K562 (cell line): ENCODE data around the gene C2CD2. TPM values are rescaled to one million over a fixed set of nuclear protein-coding genes. Genes with fewer than 3 reads are reported as not detected.

Experiments used
- ARID3A ChIP-seq: IDR thresholded peaks from 2 replicates; pipeline ENCODE4 v1.6.1; 2012; ENCODE audit warnings: low read depth, low read length, improper control_type of control experiment, borderline replicate concordance
- BRD4 ChIP-seq: fragments of 200-600 bp; sonication (generic); IDR thresholded peaks from 2 replicates; pipeline ENCODE4 v1.6.1; 2017; ENCODE audit warnings: inconsistent platforms
- CHCHD3 ChIP-seq: fragments of 250-450 bp; sonication (Bioruptor Pico); IDR thresholded peaks from 2 replicates; pipeline ENCODE4 v2.1.2; 2022; ENCODE audit warnings: mild to moderate bottlenecking
- CREM ChIP-seq: IDR thresholded peaks from 2 replicates; pipeline ENCODE4 v1.6.1; 2014; ENCODE audit warnings: antibody characterized with exemption, low read depth
- GABPB1 ChIP-seq: sonication (generic); formaldehyde crosslinking; IDR thresholded peaks from 2 replicates; pipeline ENCODE4 v1.8.0; 2022; ENCODE audit warnings: mild to moderate bottlenecking, missing genetic modification reagents
- HMG20B ChIP-seq: fragments of 250-450 bp; sonication (Bioruptor Pico); IDR thresholded peaks from 2 replicates; pipeline ENCODE4 v1.5.0; 2021; ENCODE audit warnings: mild to moderate bottlenecking
- JUNB ChIP-seq: fragments of 450-650 bp; formaldehyde crosslinking; conservative IDR thresholded peaks from 2 replicates; pipeline ENCODE4 v1.4.0; 2020; ENCODE audit warnings: mild to moderate bottlenecking
- L3MBTL2 ChIP-seq: fragments of 450-650 bp; IDR thresholded peaks from 2 replicates; pipeline ENCODE4 v1.6.1; 2016; ENCODE audit warnings: mild to moderate bottlenecking, moderate library complexity
- NELFE ChIP-seq: IDR thresholded peaks from 2 replicates; pipeline ENCODE4 v1.6.1; 2011; ENCODE audit warnings: mild to moderate bottlenecking; ENCODE audit not compliant: insufficient read depth, insufficient read length
- NFIC ChIP-seq: fragments of 450-650 bp; IDR thresholded peaks from 2 replicates; pipeline ENCODE4 v1.6.1; 2017; ENCODE audit warnings: mild to moderate bottlenecking, inconsistent platforms
- SIX5 ChIP-seq, 2 experiments: IDR thresholded peaks; 2 replicates each; pipeline ENCODE4 v1.6.1; 2011; ENCODE audit warnings: low read length in 2 of 2, borderline replicate concordance in 1 of 2, low read depth in 1 of 2, mild to moderate bottlenecking in 1 of 2, moderate library complexity in 1 of 2; ENCODE audit not compliant: insufficient read depth in 1 of 2
- SOX6 ChIP-seq: fragments of 450-650 bp; IDR thresholded peaks from 2 replicates; pipeline ENCODE4 v1.6.1; 2014; ENCODE audit warnings: mild to moderate bottlenecking
- THAP7 ChIP-seq: fragments of 250-450 bp; sonication (Bioruptor Pico); IDR thresholded peaks from 2 replicates; pipeline ENCODE4 v1.5.0; 2021
- U2AF2 ChIP-seq: fragments of 200-400 bp; formaldehyde crosslinking; optimal IDR thresholded peaks from 2 replicates; pipeline ENCODE3; 2017; ENCODE audit warnings: low read depth, mild to moderate bottlenecking, low read length
- VEZF1 ChIP-seq: fragments of 200-800 bp; sonication (Bioruptor generic); IDR thresholded peaks from 2 replicates; pipeline ENCODE4 v1.6.1; 2017; ENCODE audit warnings: missing genetic modification characterization, missing compliant biosample characterization
- ZFX ChIP-seq: sonication (generic); formaldehyde crosslinking; IDR thresholded peaks from 2 replicates; pipeline ENCODE4 v1.8.0; 2022; ENCODE audit warnings: mild to moderate bottlenecking, missing genetic modification reagents, moderate library complexity
- ZNF212 ChIP-seq: fragments of 450-650 bp; formaldehyde crosslinking; IDR thresholded peaks from 2 replicates; pipeline ENCODE4 v1.4.0; 2020; ENCODE audit warnings: mild to moderate bottlenecking
- ZNF584 ChIP-seq: fragments of 200-800 bp; sonication (Bioruptor generic); IDR thresholded peaks from 2 replicates; pipeline ENCODE4 v1.6.1; 2016; ENCODE audit warnings: low read depth, mild to moderate bottlenecking, missing genetic modification characterization, missing compliant biosample characterization
- polyA plus RNA-seq, 8 experiments: library from polyadenylated mRNA; depleted of rRNA in 4 of 8; stranded (reverse) in 5 of 8; unstranded in 3 of 8; fragments of >200 nt; fragmentation: Nextera tagmentation in 2 of 8; fragmentation: Illumina TruSeq in 1 of 8; extraction: Ambion mirVana in 2 of 8; extraction: Trizol in 1 of 8; gene quantifications; 2 replicates each; pipeline versions ENCODE4 v1.2.1 to v1.2.3, GENCODE V29; 2011 to 2014; ENCODE audit warnings: inconsistent platforms in 1 of 8, missing spikeins in 1 of 8
- total RNA-seq, 7 experiments: library from RNA; depleted of rRNA in 6 of 7; stranded (reverse); fragments of >200 nt in 6 of 7; fragmentation: Illumina TruSeq in 2 of 7; extraction: Trizol in 2 of 7; gene quantifications; 2 replicates each; pipeline versions ENCODE4 v1.2.1 to v1.2.3, GENCODE V29; 2011 to 2021; ENCODE audit warnings: low replicate concordance in 1 of 7
- TF ChIP-seq, protein P1 (sequence below): fragments of 450-650 bp; IDR thresholded peaks from 2 replicates; pipeline ENCODE4 v1.6.1; 2016
- TF ChIP-seq, protein P2 (sequence below): fragments of 450-650 bp; IDR thresholded peaks from 2 replicates; pipeline ENCODE4 v1.6.1; 2017; ENCODE audit warnings: antibody characterized with exemption, mild to moderate bottlenecking

C2CD2 gene
- total and polyA plus RNA-seq, 9 of the 15 experiments (the other 6 are each of a cell fraction or from before 2014, with no cell fraction given), result 1.3 to 21.6 (median 12.1) TPM

DNA sequence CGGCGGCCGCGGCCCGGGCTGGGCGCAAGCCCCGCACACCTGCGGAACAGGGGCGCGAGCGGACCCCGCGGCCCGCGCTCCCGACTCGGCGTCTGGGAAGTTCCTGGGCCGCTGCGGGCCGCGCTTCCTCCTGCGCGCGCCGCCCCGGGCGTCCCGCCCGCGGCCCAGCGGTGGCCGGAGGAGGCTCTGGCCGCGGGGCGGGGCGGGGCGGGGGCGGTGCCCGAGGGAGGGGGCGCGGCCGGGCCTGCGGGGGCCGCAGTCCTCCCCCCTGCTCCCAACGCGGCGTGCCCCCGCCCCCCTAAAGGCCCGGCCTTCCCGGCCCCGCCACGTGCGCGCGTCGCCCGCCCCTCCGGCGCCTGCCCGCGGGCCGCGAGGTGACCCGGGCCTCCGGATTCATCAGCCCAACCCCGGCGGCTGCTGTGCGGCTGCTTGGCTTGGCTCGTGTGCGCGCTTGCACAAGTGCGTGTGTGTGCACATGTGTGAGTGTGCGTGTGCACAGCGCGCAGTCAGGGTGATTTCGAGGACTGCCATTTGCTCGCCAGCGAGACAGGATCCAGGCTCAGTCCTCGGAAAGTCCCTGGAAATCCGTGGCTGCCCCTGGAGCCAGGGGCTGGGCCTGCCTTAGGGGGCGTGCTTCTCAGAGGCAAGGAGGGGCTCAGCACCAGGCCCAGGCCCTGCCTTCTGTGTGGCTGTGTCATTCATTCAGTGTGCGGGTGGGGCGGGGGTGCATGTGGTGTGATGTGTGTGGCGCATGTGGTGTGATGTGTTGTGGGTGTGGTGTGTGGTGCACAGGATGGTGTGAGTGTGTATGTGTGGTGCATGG lies at the start of gene C2CD2 (continued):
- TF ChIP-seq, protein P1, sequence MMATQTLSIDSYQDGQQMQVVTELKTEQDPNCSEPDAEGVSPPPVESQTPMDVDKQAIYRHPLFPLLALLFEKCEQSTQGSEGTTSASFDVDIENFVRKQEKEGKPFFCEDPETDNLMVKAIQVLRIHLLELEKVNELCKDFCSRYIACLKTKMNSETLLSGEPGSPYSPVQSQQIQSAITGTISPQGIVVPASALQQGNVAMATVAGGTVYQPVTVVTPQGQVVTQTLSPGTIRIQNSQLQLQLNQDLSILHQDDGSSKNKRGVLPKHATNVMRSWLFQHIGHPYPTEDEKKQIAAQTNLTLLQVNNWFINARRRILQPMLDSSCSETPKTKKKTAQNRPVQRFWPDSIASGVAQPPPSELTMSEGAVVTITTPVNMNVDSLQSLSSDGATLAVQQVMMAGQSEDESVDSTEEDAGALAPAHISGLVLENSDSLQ, result peak; percentile 72
- TF ChIP-seq GABPB1 (CRISPR knock-in tag), result no peak
- TF ChIP-seq ZFX (CRISPR knock-in tag), result peak; percentile 82
- TF ChIP-seq CREM, result peak; percentile 21; the same call in 1 of the 2 replicates
- TF ChIP-seq, protein P2, sequence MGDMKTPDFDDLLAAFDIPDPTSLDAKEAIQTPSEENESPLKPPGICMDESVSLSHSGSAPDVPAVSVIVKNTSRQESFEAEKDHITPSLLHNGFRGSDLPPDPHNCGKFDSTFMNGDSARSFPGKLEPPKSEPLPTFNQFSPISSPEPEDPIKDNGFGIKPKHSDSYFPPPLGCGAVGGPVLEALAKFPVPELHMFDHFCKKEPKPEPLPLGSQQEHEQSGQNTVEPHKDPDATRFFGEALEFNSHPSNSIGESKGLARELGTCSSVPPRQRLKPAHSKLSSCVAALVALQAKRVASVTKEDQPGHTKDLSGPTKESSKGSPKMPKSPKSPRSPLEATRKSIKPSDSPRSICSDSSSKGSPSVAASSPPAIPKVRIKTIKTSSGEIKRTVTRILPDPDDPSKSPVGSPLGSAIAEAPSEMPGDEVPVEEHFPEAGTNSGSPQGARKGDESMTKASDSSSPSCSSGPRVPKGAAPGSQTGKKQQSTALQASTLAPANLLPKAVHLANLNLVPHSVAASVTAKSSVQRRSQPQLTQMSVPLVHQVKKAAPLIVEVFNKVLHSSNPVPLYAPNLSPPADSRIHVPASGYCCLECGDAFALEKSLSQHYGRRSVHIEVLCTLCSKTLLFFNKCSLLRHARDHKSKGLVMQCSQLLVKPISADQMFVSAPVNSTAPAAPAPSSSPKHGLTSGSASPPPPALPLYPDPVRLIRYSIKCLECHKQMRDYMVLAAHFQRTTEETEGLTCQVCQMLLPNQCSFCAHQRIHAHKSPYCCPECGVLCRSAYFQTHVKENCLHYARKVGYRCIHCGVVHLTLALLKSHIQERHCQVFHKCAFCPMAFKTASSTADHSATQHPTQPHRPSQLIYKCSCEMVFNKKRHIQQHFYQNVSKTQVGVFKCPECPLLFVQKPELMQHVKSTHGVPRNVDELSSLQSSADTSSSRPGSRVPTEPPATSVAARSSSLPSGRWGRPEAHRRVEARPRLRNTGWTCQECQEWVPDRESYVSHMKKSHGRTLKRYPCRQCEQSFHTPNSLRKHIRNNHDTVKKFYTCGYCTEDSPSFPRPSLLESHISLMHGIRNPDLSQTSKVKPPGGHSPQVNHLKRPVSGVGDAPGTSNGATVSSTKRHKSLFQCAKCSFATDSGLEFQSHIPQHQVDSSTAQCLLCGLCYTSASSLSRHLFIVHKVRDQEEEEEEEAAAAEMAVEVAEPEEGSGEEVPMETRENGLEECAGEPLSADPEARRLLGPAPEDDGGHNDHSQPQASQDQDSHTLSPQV, result peak; percentile 93
- TF ChIP-seq THAP7 (CRISPR knock-in tag), result no peak
- no peak for TF ChIP-seq ZNF584 (CRISPR knock-in tag)
- TF ChIP-seq L3MBTL2, result peak; percentile 99
- TF ChIP-seq CHCHD3, result no peak
- no peak for TF ChIP-seq ARID3A
- no peak for TF ChIP-seq NELFE
- no peak for TF ChIP-seq NFIC
- peak; percentile 99 for TF ChIP-seq VEZF1
- TF ChIP-seq U2AF2, result no peak
- no peak for TF ChIP-seq BRD4
- TF ChIP-seq SOX6, result 0 out of 2 replicates have a peak, but pooled peaks have one; percentile 15
- TF ChIP-seq HMG20B, result no peak
- TF ChIP-seq JUNB, result no peak
- TF ChIP-seq ZNF212 (CRISPR knock-in tag), result no peak
- no peak for TF ChIP-seq SIX5 (IDR thresholded peaks at IDR 0.05; ENCODE audit: borderline replicate concordance in 1 of 2, insufficient read depth in 1 of 2, low read depth in 1 of 2, low read length in 2 of 2)
